Fibroblast of skin of left quadriceps (primary cell): ENCODE results near the gene SLC29A3.
"Not testable (repeated sequence)": the region's sequence is repeated elsewhere in the genome, so short reads cannot be mapped to it uniquely, and the experiment has no call there.

Experiments
- DNase-seq, 2 experiments: peaks; one replicate each; pipeline ENCODE4 v3.0.0-alpha.2; 2013; ENCODE audit warnings: low read depth in 2 of 2

SLC29A3 gene

GRCh38 chr10:71283876-71284275 is 35.2 kb upstream of the SLC29A3 start:
- DNase-seq, result no peak

- no peak for DNase-seq
These were observed 34.4 kb upstream of the SLC29A3 start for GRCh38 chr10:71284544-71285179.

- DNase-seq, result no peak
These were observed 33.9 kb upstream of the SLC29A3 start for GRCh38 chr10:71285180-71285545.

GRCh38 chr10:71285986-71286385 is 33.1 kb upstream of the SLC29A3 start:
- DNase-seq, result no peak

- DNase-seq, result no peak
These were observed 32.4 kb upstream of the SLC29A3 start for GRCh38 chr10:71286521-71287294.

- no peak for DNase-seq
These were observed 31.6 kb upstream of the SLC29A3 start for GRCh38 chr10:71287456-71287855.

GRCh38 chr10:71288461-71288860 is 30.6 kb upstream of the SLC29A3 start:
- no peak for DNase-seq

- DNase-seq, result no peak
These were observed 29.5 kb upstream of the SLC29A3 start for GRCh38 chr10:71289421-71290130.

GRCh38 chr10:71290331-71290730 is 28.7 kb upstream of the SLC29A3 start:
- DNase-seq, result no peak

GRCh38 chr10:71290806-71291527 is 28.1 kb upstream of the SLC29A3 start:
- DNase-seq, result no peak

- no peak for DNase-seq
These were observed 27.5 kb upstream of the SLC29A3 start for GRCh38 chr10:71291528-71291900.

GRCh38 chr10:71292624-71293445 is 26.2 kb upstream of the SLC29A3 start:
- no peak for DNase-seq

- DNase-seq, result no peak
These were observed 25.5 kb upstream of the SLC29A3 start for GRCh38 chr10:71293446-71294084.

- DNase-seq, result no peak
These were observed 24.9 kb upstream of the SLC29A3 start for GRCh38 chr10:71294091-71294561.

- DNase-seq, result no peak
These were observed 24.2 kb upstream of the SLC29A3 start for GRCh38 chr10:71294856-71295255.

- DNase-seq, result no peak
These were observed 23.4 kb upstream of the SLC29A3 start for GRCh38 chr10:71295641-71296040.

GRCh38 chr10:71296086-71296485 is 23.0 kb upstream of the SLC29A3 start:
- DNase-seq, result no peak

GRCh38 chr10:71296811-71297210 is 22.2 kb upstream of the SLC29A3 start:
- DNase-seq, result not testable (repeated sequence)

GRCh38 chr10:71297343-71297742 is 21.7 kb upstream of the SLC29A3 start:
- DNase-seq, result no peak

GRCh38 chr10:71299071-71299785 is 19.8 kb upstream of the SLC29A3 start:
- DNase-seq, result no peak
